Measurements from ENCODE around the gene POFUT1.
A peak's percentile ranks its signal among the peaks of the same experiment; 100 is the strongest.
"Not testable (repeated sequence)": the region's sequence is repeated elsewhere in the genome, so short reads cannot be mapped to it uniquely, and the experiment has no call there.

The POFUT1 gene

DNA sequence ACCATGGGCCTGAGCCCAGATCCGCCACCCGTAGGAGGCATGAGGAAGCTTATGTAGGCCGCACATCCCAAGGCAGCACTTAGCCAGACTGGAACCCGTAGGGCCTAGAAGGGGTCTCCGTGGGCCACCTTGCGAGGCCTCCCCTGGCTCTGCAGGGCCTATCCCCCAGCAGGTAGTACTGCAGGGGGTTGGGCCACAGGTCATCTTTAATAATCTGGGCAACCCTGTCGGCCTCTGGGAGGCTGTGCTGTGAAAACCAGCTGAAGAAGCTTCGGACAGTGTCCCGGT is 18.6 kb upstream of the POFUT1 start:
- DNase-seq (ENCODE audit: low spot score), result no peak

- DNase-seq (ENCODE audit: low spot score), result no peak
Observed at GRCh38 chr20:32189691-32190615, 17.7 kb upstream of the POFUT1 start.

- DNase-seq (ENCODE audit: low spot score), result no peak
Observed at GRCh38 chr20:32190616-32191415, 16.9 kb upstream of the POFUT1 start.

DNA sequence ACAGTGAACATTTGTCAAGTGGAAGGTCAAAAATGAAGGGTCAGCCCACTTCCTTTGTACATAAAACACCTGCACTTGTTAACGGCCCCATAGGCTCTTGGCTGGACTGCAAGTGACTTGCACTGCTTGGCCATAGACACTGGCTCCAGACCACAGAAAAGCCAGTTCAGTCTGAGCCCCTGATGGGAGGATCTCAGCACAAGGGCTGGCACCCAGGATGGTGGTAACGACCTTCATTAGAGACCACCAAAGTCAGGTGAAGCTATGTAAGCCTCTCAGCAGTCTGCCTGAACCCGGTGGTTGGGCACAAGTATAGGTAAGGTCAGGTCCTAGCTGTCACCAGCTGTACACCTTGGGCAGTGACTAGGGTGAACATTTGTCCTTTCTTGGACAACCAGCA is 16.3 kb upstream of the POFUT1 start:
- no peak for DNase-seq (ENCODE audit: low spot score)

- no peak for DNase-seq (ENCODE audit: low spot score)
Observed at GRCh38 chr20:32191873-32192272, 15.8 kb upstream of the POFUT1 start.

DNA sequence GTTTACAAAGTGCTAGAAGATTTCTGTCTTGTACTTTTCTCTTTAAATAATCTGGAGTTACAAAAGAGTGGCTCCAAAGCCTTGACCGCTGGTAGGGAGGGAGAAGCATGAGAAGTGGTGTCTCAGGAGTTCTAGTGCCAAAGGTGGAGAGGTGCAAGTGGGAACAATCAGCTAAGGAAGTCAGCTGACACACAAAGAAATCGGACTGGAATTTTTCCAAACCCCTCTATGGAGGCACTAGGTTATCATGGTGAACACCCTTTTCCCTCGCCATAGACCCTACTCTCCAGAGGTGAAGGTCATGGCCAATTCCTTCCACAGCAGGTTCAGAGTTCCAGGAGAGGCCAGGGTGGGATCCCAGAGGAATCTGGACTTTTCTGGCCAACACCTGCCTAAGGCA is 15.0 kb upstream of the POFUT1 start:
- no peak for DNase-seq (ENCODE audit: low spot score)

DNA sequence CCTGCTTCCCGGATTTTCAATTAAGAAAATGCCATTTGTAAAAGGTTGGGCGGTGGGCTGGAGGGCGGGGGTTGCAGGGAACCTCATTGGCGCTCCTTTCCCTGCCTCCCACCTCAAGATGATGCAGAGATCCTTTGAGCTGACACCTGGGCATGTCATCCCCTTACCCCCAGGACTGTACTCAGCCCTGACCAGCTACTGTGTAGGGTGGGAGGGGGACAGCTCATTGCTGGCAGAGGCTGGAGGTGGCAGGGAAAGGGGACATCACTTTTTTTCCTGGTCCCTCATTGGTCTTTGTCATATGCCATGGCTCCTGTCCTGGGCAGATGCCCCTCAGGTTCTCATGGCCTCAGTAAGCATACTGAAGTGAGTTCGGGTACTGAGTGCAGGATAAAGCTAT is 14.3 kb upstream of the POFUT1 start:
- DNase-seq (ENCODE audit: low spot score), result not testable (repeated sequence)

GRCh38 chr20:32193996-32194395 is 13.7 kb upstream of the POFUT1 start:
- DNase-seq (ENCODE audit: low spot score), result no peak

DNA sequence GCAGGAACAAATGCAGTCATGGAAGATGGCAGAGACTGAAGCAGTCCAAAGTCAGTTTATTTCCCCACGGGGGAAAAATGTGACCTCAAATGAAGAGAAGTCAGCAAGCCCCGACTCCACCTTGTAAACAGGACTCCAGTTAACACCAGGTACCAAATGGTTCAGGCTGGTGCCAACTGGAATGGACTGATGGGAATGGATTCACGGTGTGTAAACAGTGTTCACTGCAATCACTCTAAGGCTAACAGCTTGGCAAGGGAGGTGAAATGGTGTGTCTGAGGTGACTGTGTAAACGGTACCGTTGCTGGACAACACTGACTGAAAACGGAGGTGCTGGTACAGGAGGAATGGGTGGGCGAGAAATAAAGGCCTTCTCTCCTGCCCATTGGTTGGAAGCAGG is 12.1 kb upstream of the POFUT1 start:
- no peak for DNase-seq (ENCODE audit: low spot score)

DNA sequence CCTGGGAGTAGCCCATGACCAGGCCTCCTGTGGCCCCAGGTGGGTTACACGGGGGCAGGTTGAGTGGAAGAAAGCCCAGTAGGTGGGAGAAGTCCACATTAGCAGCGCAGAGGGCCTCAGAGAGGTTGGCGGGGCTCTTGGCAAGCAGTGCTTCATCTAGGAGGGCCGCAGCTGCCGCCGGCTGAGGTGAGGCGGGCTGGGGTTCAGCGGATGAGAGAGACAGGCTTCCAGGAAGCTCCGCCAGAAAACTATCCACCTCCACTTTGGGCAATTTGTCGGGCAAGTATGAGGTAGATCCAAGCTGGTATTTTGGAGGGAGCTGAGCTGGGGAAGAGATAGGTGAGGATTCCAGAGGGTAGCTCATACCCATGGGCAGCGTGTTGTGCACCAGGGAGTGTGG is 11.1 kb upstream of the POFUT1 start:
- not testable (repeated sequence) for DNase-seq (ENCODE audit: low spot score)

DNA sequence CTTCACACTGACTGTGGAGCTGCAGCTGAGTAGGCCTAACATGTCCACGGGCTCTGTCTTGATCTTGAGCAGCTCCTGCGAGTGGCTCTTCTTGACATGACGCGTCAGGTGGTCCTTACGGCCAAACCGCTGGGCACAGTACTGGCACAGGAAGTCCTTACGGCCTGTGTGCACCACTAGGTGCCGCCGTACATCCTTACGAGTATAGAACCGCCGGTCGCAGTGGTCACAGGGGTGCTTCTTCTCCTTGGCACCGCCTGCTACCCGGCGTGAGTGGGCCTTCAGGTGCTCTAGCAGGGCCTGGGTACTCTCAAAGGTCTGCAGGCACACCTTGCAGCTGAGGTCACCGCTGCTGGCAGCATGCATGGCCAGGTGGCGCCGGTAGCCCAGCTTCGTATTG is 10.5 kb upstream of the POFUT1 start:
- not testable (repeated sequence) for DNase-seq (ENCODE audit: low spot score)

- no peak for DNase-seq (ENCODE audit: low spot score)
Observed at GRCh38 chr20:32199006-32199405, 8.7 kb upstream of the POFUT1 start.

DNA sequence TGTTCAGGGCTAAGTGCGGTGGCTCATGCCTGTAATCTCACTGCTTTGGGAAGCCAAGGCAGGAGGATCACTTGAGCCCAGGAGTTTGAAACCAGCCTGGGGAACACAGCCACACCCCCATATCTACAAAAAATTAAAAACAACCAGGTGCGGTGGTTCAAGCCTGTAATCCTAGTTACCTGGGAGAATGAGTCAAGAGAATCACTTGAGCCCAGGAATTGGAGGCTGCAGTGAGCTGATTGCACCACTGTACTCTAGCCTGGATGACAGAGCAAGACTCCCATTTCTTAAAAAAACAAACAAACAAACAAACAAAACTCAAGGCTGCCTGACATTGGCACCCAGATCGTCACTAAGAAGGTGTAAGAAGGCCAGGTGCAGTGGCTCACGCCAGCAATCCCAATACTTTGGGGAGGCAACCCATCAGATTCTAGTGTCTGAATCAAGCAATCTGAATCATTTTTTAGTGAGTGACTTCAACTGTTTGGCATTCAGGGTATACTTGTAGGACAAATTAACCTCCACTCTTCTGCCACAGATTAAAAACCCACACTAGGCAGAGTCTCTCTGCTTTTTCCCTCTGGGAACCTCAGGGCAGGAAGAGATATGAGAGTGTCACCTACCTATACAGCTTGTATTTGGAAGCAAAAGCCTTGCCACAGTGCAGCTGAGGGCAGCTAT is 6.2 kb upstream of the POFUT1 start:
- DNase-seq (ENCODE audit: low spot score), result peak; percentile 51

DNA sequence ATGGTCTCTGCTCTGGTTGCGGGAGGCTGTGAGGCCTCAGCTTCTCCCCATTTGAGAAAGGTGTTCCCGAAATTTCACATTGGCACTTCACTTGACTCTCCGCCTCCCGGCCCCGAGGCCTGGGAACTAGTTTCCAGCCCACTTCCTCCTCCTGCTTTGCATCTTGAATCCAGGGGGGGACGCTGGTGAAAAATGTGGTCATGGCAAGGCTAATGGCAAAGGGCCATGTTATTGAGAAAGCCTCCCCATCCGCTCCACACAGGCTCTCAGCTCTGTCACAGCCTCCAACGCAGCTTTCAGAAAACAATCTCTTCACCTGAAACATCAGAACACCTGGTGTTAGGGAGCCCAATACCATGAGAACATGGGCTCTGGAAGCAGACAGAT is 5.7 kb upstream of the POFUT1 start:
- DNase-seq (ENCODE audit: low spot score), result no peak

DNA sequence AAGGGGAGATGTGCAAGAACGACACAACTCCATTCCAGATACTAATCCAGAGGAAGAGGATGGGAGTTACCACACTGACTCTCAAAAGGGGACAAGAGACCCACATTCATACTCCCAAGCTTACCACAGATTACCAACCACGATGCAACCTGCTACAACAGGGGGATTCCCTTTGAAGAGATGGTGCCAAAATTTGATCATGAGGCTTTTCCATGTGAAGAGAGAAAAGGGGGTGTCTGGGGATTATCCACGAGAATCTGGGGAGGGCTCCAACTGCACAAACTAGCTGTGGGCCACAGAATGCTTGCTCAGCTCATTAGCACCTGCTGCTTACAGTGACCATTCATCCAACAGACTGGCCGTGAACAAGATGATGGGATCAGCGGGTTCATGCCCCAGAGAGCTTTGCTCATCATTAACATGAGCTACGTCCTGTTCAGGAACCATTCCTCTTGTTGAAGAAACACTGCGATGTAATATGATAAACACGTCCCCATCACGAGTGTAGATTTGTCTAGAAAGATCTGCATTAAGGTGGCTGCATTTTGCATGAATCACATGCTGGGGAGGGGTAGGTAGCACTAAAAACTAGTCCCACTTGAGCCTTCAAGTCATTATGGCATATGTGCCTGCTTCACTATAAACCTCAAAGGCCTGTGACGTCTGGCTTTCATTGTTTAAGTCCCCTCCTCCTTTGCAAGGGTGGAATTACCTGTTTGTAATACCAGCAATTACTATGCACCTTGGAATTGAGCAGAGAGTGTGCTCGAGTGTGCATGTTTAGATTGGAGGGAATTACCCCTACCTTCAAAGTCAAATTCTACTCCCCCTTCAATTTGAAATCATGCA is 4.1 kb upstream of the POFUT1 start:
- peak; percentile 57 for DNase-seq (ENCODE audit: low spot score)

GRCh38 chr20:32204205-32205109 is 3.2 kb upstream of the POFUT1 start:
- DNase-seq (ENCODE audit: low spot score), result peak; percentile 13

GRCh38 chr20:32205110-32205842 is 2.4 kb upstream of the POFUT1 start:
- no peak for DNase-seq (ENCODE audit: low spot score)

DNA sequence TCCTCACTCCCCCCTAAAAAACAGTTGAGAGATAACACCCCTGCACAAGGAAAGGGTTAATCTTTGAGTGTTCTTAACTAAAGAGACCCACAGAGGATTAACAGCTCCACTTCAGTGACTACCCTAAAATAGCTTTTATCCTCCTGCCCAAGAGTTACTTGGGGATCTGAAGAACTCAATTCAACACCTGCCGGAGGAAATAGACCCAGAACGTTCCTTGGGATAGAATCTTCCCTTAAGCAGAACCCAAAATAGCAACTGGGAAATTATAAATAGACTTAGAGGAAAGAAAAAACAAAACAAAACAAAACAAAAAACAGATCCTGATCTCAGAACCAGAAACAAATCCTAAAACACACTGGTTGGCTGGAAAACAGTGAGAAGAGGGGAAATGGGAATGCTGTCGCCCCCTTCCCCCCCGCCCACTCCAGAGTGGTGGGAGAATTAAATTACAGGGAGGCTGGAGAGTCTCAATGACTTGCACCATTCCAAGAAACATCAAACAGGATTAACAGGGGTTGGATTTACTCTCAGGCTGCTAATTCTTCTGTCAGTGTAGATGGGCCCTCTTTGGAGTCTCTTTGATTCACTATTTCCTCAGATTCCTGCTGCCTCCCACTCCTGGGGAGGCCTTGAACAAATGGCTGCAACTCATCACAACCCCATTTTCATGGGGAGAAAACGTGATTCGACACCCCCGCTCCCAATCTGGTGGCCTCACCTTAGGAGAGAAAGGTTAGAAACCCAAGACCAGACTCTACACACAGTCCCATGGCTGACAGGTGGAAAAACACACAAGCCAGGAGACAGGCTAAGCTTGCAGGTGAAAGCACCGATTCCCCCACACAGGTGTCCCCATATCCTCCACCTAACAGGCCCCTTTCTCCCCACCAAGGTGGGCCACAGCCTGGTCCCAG is 1.6 kb upstream of the POFUT1 start:
- DNase-seq (ENCODE audit: low spot score), result no peak
